Measurements from ENCODE around the gene CCSER1.

The CCSER1 gene

DNA sequence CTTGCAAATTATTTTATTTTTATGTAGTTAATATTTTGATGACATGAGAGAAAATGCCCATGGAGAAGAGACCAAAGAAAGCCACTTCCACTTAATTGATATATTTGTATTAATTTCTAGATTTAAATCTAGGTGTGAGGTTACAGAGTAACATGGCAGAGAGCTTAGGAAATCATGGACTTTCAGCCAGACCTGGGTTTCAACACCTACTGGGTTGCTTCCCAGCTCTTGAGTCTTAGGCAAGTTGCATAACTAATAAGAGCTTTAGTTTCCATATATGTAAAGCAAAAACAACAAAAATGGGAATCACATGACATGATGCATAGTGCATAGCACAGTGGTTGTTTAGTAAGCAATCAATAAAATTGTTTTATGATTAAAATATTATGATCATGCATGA, 413.3 kb downstream of the CCSER1 start:
- in situ Hi-C loops (cut with HindIII; ENCODE audit: low sequenced_read_pairs) = no loop called here

DNA sequence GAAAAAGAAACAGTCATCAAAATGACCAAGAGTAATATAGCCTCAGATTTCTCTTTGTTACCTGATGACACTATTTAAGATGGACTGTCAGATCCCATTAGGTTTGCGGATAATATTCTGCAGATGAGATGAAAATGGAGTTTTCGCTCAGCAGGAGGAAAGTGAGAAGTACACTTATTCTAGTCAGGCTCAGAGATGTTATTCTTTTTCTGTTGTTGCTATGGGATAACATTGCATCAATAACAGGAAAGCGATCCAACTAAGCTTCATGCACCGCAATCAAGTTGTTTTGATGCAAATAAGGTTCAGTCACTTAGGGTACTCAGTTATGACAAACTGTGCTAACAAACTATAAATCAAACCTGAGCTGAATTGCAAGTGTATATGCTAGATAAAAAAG, 415.0 kb downstream of the CCSER1 start:
- in situ Hi-C loops (cut with HindIII; ENCODE audit: low sequenced_read_pairs) = no loop called here

DNA sequence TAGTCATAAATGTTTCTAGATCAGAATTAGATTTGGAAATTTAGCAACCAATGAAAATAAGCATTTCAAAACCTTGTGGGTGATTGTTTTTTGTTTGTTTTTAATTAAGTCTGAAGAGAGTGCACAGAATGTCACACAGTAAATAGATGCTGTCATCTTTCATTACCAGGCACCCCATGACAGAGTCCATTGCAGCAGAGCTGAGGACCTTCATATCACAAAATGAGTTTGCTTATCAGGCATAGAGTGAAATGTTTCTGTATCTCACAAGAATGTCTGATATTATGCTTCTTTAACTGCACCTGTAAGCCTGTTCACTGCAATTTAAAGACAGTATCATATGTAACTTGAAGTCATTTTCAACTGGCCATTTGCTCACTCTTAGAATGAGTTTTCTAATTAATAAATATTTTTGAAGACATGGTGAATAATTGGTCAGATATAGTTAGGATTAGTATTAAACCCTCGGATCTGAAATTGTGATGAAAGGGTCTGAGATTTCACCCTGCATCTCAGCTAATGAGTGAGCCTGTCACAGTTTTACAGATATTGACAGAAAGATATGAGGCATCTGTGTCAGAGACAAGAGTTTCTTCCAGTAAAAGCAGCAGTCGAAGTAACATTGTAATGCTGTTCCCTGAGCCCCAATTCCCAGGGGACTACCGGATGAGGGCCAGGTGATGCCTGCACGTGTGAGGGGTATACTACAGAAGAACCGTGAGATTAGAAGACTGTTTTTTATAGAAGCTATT, 416.4 kb downstream of the CCSER1 start:
- in situ Hi-C loops (cut with HindIII; ENCODE audit: low sequenced_read_pairs) = no loop called here

DNA sequence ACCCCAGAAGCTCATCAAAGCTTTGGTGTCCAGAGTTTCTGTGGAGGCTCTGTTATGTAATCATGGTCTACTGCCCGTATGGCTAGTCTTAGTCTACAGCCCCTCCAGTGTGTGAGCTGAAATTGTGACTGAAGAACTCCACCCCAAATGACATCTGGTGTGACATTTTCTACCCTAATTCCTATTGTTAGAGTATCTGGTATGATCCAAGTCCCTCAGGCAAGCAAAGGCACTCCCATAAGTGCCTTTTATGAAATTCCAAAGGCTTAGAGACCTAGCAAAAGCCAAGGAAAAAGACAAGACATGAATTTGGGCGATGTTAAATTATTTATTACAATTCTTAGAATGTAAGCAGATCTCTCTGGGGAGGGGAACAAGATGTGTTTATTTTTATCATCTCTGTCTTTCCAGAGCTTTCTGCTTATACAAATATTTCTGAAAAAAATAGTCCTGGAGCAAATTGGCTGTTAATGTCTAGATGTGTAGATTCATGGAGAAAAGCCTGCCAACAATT, 417.4 kb downstream of the CCSER1 start:
- in situ Hi-C loops (cut with HindIII; ENCODE audit: low sequenced_read_pairs) = no loop called here

DNA sequence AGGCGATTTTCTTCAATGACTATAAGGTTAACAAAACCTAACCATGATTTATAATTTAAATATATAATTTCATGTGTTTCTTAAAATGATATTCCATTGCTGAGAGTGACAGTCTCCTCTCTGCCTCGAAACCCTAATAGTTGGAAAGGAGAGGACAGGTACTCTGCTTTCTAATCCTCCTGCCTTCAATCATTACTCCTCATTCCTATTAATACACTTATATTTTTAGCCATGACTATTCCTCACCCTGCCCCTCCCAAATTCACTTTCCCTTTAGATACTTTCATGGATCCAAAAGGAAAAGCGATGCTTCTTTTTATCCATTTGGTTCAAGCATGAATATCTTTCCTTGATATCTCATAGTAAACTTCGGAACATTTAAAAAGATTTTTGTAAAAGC, 418.2 kb downstream of the CCSER1 start:
- in situ Hi-C loops (cut with HindIII; ENCODE audit: low sequenced_read_pairs) = no loop called here

GRCh38 chr4:90546114-90546513, 418.9 kb downstream of the CCSER1 start:
- in situ Hi-C loops (cut with HindIII; ENCODE audit: low sequenced_read_pairs) = no loop called here

DNA sequence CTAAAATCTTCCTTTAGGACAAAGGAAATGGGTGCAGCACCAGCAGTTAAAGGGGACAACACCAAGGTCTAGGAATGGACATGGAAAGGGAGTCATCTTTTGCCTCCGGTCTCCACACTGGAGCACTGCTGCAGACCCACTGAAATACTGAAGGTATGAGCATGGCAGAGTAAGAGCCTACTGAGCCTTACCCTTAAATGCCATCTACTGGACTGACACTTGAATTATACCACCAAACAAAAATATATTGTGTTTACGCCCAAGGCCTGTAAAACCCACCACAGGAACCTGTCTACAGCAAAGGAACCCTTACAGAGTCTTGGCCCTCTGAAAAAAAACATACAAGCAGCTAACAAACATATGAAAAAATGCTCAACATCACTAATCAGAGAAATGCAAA, 443.4 kb downstream of the CCSER1 start:
- in situ Hi-C loops (cut with HindIII; ENCODE audit: low sequenced_read_pairs) = no loop called here

DNA sequence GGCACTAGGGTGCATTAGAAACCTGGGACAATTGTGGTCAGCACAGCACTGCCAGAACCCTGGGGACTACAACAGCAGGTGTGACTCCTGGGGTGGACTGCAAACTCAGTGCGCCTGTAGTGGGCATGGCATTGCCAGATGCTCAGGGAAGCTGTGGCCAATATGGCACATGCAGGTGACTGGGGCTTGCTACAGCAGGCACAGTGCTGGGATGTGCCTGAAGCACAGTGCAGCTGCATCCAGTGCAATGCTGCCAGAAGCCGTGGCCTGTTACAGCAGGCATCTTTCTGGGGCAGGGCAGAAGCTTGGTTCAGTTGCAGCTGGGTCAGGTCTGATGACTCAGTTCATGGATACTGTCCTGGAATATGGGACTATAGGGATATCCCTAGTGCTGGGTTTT, 445.8 kb downstream of the CCSER1 start:
- in situ Hi-C loops (cut with HindIII; ENCODE audit: low sequenced_read_pairs) = no loop called here

GRCh38 chr4:90575371-90575770, 448.2 kb downstream of the CCSER1 start:
- in situ Hi-C loops (cut with HindIII; ENCODE audit: low sequenced_read_pairs) = no loop called here

- in situ Hi-C loops (cut with HindIII; ENCODE audit: low sequenced_read_pairs) = no loop called here
Observed at GRCh38 chr4:90580326-90580725, 453.1 kb downstream of the CCSER1 start.

- in situ Hi-C loops (cut with HindIII; ENCODE audit: low sequenced_read_pairs) = no loop called here
Observed at GRCh38 chr4:90582087-90582486, 454.9 kb downstream of the CCSER1 start.

DNA sequence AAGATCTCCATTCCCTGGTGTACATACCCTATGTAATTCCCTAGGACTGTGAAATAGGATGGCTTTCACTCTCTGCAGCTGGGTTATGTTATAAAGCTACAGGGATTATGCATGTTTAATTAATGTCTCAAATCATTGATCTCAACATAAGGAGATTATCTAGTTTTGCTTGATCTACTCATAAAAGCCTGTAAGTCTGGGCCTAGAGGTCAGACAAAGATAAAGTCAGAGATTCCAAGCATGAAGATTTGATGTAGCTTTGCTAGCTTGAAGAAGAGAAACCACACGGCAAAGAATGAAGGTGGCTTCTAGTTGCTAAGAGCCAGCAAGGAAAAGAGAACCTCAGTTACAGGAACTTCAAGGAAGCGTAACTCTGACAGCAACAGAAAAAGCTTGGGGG, 456.9 kb downstream of the CCSER1 start:
- in situ Hi-C loops (cut with HindIII; ENCODE audit: low sequenced_read_pairs) = no loop called here

DNA sequence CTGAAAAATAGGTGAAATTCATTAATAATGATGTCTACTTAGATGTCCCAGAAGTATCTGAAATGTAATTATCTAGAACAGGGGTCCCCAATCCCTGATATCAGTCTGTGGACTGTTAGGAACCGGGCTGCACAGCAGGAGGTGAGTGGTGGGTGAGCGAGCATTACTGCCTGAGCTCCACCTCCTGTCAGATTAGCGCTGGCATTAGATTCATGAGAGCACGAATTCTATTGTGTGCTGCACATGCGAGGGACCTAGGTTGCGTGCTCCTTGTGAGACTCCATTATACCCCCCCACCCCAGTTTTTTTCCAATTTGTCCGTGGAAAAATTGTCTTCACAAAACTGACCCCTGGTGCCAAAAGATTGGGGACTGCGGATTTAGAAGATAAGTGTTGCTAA, 458.8 kb downstream of the CCSER1 start:
- in situ Hi-C loops (cut with HindIII; ENCODE audit: low sequenced_read_pairs) = no loop called here

GRCh38 chr4:90586799-90587198, 459.6 kb downstream of the CCSER1 start:
- in situ Hi-C loops (cut with HindIII; ENCODE audit: low sequenced_read_pairs) = no loop called here

- in situ Hi-C loops (cut with HindIII; ENCODE audit: low sequenced_read_pairs) = no loop called here
Observed at GRCh38 chr4:90597927-90598326, 470.7 kb downstream of the CCSER1 start.

- in situ Hi-C loops (cut with HindIII; ENCODE audit: low sequenced_read_pairs) = no loop called here
Observed at GRCh38 chr4:90598741-90599140, 471.5 kb downstream of the CCSER1 start.

DNA sequence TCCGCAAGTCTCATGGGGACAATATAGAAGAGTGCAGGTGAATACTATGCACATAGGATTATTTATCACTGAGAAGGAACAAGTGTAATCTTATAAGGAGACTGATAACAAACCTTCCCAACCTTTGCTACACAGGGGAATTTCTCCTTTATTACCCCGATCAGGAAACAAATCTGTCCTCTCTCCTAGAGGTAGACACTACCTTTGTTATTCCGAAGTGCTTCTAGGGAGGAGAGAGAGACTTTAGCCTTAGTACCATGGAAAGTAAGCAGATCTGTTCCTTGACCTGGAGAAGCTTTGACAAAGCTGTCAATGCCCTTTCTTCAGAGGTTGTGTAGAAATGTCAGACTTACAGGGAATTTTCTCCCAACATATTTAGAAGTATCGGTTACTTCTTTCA, 475.5 kb downstream of the CCSER1 start:
- in situ Hi-C loops (cut with HindIII; ENCODE audit: low sequenced_read_pairs) = no loop called here

DNA sequence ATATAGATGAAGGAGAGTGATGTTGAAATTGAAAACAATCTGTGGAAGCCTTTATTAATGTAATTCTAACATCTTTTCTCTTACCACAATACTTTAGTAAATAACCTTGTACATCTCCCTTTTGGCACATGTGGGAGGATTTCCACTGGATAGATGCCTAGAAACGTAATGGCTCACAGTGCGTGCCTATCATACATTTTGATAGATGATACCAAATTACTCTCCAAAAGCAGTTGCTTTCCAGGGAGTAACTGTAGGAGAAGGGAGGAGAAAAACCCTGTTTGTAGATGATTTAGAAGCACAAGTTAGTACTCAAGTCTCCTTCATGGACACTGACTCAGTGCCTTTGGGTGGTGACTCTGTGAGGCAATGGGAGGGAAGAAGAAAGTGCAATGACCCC, 476.3 kb downstream of the CCSER1 start:
- in situ Hi-C loops (cut with HindIII; ENCODE audit: low sequenced_read_pairs) = no loop called here

DNA sequence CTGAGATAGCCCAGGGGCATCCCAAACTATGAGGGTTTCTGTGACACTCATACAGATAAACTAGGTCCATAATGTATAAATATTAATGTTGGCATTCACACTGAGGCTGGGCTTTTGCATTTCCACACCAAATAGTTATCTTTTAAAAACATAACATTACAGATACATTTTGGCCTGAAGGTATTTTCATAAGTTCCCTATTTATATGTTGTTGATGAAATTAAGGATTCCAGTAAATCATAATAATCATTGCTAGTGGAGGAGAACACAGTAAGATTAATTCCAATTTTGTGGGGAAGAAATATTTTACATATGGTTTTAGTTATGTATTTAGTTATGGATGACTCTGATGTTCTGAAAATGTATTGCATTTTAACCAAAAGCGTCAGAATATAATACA, 479.6 kb downstream of the CCSER1 start:
- in situ Hi-C loops (cut with HindIII; ENCODE audit: low sequenced_read_pairs) = no loop called here

GRCh38 chr4:90614371-90614770, 487.2 kb downstream of the CCSER1 start:
- in situ Hi-C loops (cut with HindIII; ENCODE audit: low sequenced_read_pairs) = no loop called here

GRCh38 chr4:90621080-90621479, 493.9 kb downstream of the CCSER1 start:
- in situ Hi-C loops (cut with HindIII; ENCODE audit: low sequenced_read_pairs) = no loop called here

DNA sequence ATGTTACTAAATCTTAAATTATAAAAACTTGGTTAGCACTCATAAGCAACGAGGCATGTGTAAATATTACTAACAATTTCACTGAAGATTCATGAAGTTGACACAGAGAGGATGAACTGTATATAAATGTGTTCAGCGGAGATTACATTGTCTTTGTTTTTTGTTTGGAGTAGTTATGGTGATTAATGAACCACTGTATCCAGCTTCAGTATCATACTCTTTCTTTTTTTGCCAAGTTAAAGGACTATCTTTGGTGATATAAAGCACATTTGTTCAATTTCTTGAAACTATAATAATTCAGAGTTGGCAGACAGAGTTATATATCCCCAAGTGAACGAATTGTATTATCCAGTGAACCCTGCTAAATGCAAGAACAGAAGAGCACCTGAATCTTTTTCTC, 497.6 kb downstream of the CCSER1 start:
- in situ Hi-C loops (cut with HindIII; ENCODE audit: low sequenced_read_pairs) = no loop called here

Data from endothelial cell of hepatic sinusoid (primary cell).